ENCODE results near the gene GALNS.
"Not testable (repeated sequence)": the region's sequence is repeated elsewhere in the genome, so short reads cannot be mapped to it uniquely, and the experiment has no call there.

Gene GALNS

DNA sequence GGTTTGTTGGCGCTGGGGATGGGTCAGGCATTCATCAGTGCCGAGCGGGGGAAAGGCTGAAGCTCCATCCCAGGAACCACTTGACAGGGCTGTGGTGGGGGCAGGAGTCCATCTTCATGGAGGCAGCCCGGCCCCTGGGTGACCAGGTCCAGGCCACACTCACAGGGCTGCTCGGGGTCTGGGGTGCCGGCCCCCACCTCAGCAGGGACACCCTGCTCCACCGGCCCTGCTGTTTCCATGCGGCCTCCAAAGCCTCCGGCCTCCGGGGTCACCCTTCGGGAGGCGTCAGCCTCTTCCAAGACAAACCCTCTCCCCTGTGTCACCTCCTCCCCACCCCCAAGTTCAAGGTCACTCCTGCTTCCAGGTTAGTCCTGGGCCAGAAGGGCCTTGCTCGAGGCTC, 22.1 kb downstream of the GALNS start:
- DNase-seq: no peak

DNA sequence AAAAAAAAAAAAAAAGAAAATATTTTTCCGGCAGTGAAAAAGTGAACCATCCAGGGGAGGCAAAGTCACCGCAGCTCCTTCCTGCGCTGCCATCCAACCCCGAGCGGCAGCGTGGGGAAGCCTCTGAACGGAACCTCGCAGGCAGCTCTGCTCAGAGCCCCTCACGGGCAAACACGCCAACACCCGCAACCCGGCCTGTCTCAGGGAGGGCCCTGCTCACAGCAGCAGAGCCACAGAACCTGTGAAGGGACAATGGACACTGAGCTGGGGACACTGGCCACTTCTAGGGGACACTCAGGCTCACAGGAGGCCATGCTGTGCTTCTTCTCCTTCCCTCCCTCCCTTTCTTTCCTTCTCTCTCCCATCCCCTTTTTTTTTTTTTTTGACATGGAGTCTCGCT, 23.7 kb downstream of the GALNS start:
- no peak for DNase-seq

DNA sequence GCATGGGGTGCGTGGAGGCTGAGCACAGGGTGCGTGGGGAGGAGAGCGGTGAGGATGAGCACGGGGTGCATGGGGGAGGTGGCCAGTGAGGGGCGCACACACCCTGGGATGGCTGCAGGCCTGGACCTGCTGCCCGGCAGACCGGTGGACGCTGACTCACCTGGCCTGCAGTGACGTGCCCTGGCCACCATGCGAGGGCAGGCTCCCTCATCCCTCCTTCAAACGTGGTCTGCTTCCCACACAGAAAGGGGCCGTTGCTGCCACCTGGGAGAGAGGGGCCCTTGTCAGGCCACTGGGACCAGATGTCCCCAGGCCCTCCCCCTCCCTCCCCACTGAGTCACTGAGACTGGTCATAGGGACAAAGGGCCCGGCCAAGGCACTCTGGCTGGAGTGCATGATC, 24.9 kb downstream of the GALNS start:
- DNase-seq: no peak

DNA sequence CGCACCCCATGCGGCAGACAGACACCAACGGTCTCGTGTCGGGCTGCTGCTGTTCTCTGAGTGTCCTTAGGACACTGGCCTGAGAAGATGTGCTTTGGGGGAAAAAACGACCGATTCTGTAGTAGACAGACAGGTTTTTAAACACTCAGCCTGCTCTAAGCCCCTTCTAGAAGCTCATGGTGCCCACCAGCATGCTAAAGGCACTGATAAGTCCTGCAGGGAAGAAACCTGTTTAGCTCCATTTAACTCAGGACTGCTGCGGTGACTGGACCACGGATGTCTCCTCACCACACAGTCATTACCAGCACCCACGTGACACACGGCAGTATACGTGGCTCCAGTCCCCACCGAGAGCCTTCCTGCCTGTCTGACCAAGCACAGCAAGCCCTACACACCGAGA, 26.0 kb downstream of the GALNS start:
- no peak for DNase-seq

DNA sequence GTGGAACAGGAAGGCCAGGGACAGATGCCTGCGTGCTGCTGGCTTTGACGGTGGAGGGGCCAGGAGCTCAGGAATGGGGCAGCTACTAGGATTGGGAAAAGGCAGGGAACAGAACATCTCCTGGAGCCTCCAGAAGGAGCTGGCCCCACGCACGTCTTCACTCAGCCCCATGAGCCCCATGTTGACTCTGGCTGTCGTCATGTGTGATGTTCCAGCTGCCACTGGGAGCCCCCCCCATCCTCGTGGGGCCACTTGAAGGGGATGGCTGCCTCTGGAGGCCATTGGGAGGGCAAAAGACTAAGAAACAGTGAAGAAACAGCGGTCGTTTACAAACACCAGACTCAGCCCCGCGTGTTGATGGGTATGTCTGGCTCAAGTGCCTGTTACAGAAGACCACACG, 26.5 kb downstream of the GALNS start:
- no peak for DNase-seq

DNA sequence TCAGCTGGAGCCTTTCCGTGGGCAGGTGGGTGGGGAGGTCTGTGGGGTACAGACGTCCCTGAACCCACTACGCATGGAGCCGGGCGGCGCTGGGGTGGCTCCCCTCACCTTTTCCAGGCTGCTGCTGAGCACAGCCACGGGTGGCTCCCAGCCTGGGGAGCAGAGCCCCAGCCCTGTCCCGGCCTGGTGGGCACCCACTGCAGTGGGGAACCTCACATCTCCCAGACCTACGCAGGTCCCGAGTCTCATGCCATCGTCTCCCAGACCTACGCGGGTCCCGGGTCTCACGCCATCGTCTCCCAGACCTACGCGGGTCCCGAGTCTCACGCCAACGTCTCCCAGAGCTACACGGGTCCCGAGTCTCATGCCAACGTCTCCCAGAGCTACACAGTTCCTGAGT, 28.0 kb downstream of the GALNS start:
- DNase-seq: no peak

DNA sequence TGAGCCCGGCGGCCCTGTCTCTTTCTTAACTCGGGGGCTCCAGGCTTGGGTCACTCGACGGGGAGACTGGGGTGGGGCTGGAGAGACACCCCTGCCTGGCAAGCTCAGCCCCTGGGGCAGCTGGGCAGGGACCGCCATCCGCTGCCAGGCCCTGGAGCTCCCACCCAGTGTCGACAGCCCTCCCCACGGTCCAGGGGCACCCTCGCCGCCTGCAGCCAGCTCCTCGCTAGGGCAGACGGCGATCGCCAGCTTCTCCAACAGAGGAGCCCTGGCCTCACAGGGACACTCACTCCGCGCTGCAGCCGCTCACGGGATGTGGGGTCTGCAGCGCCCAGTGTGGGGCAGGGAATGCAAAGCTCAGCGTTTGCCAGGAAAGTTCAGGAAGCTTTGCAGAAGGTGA, 29.0 kb downstream of the GALNS start:
- DNase-seq: no peak

DNA sequence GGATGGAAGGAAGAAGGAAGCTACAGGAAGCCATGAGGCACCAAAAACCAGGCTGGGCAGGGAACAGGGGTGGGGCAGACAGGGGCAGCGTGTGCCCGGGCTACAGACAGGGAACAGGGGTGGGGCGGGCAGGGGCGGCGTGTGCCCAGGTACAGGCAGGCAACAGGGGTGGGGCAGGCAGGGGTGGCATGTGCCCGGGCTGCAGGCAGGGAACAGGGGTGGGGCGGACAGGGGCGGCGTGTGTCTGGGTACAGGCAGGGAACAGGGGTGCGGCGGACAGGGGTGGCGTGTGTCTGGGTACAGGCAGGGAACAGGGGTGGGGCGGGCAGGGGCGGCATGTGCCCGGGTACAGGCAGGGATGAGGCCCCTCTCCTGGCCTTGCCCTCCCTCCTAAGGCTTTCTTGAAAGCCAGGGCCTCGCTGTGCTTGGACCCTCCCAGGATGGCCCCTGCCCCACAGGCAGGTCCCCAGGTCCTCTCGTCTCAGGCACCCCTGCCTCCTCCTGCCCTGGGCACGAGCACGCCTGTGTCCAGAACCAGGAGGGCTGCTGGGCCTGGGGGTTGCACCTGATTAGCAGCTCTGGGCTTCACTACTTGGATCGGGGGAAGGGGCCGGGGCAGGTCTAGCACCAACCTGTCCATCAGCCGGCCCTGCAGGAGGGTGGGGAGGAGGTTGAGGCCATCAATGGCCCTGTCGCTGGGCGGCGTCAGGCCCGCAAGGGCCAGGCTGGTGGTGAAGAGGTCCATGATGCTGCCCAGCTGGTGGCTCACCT, 30.5 kb downstream of the GALNS start:
- DNase-seq: no peak

DNA sequence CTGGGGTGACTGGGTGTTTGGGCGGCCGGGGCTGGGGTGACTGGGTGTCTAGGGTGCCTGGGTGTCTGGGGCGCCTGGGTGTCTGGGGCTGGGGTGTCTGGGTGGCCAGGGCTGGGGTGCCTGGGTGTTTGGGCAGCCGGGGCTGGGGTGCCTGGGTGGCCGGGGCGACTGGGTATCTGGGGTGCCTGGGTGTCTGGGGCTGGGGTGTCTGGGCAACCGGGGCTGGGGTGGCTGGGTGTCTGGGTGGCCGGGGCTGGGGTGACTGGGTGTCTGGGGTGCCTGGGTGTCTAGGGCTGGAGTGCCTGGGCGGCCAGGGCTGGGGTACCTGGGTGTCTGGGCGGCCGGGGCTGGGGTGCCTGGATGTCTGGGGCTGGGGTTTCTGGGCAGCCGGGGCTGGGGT, 31.6 kb downstream of the GALNS start:
- no peak for DNase-seq

DNA sequence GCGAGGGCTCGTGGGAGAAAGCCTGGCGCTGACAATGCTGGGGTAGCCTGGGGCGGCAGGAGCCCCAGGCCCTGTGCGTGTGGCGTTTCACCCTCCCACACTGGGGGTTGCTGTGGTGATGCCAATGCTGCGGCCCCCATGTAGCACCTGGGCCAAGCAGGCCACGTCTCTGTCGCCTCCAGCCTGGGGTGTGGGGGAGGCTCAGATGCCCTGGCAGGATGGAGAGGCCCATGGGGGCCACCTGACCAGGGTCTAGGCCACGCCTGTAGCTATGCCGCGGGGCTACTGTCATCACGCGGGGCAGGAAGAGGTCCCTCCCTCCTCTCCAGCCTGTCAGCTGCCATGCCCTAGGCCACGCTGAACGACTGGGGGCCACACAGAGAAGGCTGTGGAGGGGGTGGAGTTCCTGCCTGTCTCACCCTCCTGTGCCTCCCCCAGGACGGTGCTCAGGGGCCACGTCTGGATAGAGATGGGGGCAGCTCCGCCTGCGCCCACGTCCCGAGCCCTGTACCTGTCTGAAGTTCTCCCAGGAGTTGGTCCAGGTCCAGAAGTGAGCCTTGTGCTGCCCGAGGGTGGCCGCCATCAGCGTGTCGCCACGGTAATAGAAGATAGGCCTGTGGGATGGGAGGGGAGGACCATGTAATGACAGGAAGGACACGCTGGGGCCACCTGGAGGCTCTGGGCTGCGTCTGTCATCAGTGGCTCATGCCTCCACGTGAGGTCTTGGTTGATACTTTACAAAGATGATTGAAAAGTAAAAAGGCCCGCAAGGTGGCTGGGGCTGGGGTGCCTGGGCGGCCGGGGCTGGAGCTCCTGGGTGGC, 32.3 kb downstream of the GALNS start:
- DNase-seq: no peak

DNA sequence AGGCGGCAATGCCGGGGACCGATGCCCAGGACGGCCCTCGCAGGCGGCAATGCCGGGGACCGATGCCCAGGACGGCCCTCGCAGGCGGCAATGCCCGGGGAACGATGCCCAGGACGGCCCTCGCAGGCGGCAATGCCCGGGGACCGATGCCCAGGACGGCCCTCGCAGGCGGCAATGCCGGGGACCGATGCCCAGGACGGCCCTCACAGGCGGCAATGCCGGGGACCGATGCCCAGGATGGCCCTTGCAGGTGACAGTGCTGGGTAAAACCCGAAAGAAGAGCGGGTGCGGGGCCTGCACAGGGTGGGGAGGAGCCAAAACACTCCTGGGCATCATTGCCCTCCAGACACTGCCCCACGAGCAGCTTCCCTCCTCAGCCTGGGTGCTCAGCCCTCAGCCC, 33.1 kb downstream of the GALNS start:
- DNase-seq: not testable (repeated sequence)

DNA sequence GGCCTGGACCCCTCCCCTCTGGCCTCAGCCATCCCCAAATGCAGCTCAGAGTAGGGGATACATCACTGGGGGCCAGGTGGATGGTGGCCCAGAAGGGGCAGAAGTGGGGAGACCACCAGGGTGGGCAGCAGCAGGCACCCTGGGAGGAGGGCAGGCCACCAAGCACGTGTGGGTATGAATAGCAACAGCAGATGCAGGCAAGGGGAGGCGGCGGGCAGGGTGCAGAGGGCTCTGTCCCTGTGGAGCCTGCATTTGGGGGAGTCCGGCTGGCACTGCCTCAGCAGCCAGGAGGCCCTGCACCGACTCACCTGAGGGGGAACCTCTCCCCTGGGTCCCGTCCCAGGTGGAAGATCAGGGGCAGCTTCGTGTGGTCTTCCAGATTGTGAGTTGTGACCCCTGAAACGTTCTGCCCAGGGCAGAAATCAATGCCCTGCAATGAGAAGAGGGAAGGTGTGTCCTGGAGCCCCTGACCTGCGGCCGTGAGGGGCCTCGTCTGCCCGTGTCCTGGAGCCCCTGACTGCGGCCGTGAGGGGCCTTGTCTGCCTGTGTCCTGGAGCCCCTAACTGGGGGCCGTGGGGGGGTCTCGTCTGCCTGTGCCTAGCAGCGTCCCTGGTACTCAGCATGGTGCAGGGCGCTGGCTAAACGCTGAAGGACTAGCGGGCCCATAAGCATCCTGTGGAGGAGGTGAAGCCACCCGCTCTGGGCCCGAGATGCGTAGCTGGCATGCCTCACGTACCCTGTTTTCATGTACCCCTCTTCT, 34.3 kb downstream of the GALNS start:
- no peak for DNase-seq

DNA sequence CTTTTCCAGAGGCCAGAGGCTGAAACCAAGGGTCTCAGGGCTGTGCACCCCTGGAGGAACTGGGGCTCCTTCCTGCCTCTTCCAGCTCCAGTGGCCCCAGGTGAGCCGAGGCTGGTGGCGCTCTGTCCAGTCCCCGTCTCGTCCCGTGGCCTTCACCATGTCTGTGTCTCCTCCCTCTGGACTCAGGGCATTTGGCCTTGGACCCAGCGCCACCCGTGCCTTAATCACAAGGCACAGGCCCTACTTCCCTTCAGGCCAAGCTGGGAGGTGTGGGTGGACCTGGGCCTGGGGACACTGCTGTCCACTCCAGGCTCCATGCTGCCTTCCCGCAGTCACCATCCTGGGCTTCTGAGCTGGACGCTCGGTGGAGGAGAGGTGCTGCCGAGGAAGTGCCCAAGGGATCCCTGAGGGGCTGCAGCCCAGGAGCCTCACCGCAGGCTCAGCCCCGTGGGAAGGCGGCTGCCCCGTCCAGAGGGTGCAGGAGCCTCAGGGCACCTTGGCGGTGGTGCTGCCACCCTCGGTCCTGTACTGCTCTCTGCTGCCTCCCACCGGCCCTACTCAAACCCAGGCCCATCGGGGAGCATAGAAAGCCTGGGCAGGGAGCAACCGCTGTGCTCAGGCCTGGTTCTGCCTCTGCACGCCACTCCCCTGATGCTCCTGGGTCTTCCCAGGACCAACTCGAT, 35.4 kb downstream of the GALNS start:
- DNase-seq: no peak

DNA sequence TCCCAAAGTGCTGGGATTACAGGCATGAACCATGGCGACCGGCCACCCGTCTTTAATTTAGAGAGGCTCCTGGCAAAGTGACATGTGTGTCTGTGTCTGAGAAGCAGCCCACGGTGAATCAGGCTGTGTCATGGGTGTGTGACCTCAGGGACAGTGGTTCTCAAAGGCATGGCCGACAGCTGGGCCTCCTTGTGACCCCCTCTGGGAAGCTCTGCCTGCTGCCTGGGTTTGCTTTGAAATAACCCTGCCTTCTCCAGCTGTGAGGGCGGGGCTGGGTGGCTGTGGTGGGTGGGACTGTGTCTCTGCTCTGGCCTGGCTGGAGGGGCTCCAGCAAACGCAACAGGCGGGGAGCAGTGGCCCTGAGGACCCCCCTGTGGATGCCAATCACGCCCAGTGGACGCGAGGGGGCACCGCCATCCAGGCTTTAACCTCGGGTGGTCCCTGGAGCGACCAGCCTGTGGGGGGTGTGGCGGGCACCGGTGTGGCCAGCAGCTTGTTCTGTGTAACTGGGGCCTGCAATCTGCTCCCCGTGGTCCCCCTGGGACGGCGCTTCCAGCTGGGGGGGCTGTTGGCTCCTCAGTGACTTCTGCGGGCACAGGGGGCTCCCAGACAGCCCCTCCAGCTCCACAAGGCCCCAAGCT, 36.2 kb downstream of the GALNS start:
- DNase-seq: no peak

DNA sequence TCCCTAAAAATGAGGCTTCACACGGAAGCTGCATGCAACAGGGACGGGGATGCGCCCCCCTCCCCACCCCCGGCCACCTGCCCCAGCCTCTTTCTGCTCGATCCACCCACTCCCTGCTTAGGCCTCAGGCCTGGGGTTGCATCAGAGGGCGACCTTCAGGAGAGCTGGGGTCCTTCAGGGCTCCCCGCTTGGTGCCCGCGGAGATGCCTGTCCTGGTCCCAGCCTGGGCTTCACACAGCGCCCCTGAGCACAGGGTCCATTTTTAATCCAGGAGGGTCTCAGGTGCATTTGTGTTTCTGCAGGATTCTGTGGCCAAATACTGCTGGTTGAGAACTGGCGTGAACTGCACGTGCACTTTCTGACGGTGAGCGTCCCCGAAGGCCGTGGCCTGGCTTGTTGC, 37.6 kb downstream of the GALNS start:
- no peak for DNase-seq

DNA sequence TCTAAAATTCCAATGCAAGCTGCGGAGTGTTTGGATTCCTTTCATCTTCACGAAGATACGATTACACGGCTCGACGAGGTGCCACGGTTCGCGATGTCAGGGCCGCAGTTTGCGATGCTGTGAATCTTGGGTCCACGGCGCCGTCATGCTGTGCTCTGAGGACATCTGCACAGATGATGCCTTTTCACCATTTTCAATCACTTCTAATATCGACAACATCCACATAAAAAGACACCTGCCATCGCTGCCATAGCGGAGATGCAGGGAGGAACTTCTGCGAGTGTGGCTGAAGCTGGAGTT, 38.2 kb downstream of the GALNS start:
- DNase-seq: no peak

DNA sequence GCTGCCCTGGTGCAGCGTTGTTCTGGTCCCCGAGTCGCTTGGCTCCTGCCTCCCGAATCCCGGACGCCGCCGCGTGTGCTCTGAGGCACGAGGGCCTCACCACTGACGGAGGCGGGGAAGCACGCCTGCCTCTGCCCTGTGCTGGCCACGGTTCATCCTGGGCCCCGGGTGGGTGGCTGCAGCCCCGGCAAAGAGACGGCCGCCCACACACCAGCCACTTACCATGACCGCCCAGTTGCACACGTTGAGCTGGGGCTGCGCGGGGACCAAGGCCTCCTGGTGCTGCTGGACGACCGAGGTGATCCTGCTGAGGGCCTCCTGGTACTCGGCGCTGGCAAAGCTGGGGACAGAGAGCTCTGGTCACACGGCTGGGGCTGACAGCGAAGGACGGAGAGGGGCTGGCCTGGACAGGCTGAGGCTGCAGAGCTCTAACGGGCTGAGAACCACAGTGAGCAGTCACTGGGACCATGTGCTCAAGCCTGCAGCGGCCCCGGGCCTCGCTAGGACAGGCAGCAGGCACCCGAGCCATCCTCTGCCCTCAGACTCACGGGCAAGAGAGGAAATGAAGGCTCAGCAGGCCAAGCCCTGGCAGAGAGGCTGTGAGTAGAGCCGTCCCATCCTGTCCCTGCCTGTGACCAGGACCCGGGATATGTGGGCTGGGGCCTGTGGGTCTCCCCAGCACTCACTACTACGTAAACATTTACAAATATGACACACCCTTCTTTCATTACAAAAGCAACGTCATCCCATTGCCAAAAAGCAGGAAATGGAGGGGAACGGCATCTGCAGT, 38.8 kb downstream of the GALNS start:
- no peak for DNase-seq

DNA sequence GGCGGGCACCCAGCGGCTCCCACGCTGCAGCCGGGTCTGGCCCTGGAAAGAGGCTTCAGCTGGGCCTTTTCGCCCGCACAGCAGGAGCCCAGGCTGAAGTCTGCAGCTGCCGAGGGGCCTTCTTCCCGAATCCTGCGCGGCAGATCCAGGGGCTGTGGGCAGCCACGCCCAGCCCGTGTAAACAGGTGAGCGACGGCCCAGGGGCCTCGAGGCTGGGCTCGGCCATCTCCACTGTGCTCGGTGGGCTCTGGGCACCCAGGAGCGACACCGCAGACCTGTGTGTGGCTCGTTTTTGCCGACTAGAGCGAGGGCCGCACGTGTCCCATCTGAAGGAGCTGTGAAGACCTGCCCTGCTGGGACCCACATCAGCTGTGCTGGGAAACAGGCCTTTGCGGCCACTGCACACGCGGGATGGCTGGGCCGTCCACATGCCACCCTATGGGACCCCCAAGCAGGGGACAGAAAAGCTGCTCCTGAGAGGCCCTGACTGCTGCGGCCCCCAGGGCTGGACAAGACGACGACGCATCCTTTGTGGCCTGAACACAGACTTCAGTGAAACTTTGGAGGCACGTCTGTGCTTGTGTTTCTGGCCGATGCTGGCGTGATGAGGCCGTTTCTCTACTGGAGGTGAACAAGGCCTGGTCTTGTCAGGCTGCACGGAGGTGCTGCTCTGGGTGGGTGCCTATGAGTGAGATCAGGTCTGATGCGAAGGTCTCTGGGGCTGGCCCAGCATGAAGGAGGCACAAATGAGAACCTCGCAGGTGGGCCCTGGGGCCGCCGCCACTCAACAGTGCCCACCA, 39.8 kb downstream of the GALNS start:
- no peak for DNase-seq

DNA sequence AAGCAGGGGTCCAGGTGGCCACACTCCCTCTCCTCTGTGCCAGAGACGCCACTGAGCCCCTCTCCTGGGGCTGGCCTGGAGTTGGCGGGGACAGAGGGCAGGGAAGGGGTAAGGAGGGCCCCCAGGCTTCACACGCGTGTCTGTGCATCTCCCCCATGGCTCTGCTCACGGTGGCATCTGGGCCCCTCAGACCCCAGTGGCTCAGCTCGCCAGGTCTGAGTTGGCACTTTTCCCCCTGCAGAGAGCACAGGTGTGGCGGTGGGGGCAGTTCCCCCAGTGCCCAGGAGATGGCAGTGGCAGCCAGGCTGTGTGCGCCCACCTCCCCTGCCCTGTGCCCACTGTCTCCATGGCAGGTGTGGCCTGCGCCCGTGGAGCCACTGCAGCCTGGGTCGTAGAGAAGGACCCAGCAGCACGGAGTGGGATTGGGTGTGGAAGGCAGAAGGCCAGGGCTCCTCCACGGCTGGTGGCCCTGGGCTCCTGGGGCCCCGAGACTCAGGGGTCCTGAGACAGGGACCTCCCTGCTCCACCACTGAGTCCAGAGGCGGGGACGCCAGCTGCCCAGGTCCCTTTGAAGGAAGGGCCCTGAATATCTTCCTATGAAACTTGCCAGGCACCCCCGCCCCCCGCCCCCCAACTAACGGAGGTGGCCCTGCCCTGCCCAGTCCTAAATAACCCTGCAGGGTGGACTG, 40.7 kb downstream of the GALNS start:
- DNase-seq: peak; percentile 10 to 19

DNA sequence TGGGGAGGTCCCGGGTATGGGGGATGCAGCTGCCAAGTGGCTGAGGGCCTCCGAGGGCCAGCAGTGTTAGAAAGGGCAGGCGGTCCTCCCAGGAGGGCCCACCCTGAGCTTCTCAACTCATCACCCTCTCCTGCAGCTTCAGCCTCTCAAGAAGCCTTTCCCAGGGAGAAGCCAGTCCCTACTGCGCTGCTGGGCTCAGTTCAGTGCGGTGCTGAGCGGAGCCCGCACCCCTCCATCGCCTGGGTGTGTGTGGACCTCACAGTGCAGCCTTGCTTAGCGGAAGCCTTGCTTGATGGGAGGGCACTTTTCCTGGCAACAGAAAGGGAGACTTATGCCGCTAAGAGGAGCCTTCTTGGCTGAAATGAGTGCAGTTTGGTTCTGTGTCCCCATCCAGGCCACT, 41.5 kb downstream of the GALNS start:
- DNase-seq: no peak

DNA sequence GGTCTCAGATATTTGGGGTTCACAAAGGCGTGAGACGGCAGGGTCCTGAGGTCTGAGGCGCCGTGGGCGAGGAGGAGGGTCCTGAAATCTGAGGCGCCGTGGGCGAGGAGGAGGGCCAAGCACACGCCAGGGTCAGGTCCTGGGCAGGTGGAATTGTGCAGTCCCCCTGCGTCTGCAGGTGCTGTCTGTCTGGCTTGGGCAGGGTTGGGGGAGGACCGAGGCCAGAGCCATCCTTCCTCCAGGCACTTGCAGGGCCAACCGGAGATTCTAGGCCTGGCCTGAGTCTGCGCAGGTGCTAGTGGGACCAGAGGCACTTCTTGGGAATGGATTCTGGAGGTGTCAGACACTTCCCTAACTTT, 42.6 kb downstream of the GALNS start:
- no peak for DNase-seq

Measured in Kasumi-1 (cell line).